HEK293T (cell line): ENCODE results near the gene ZNF653.

Experiments
- CTCF ChIA-PET: fragments of 350-600 bp; formaldehyde crosslinking; extraction: SDS; loops from one replicate; lab custom pipeline; 2021; ENCODE audit warnings: antibody characterized with exemption, inconsistent platforms; lab: Yijun Ruan, JAX
- POLR2A ChIA-PET: fragments of 350-600 bp; formaldehyde crosslinking; extraction: SDS; loops from one replicate; lab custom pipeline; 2020; ENCODE audit warnings: antibody characterized with exemption, inconsistent platforms; lab: Yijun Ruan, JAX
- DNase-seq: peaks from one replicate; pipeline ENCODE4 v3.0.0; 2012; ENCODE audit warnings: mixed read lengths; ENCODE audit errors: extremely low spot score
- ARNT ChIP-seq: fragments of 450-650 bp; IDR thresholded peaks from 2 replicates; pipeline ENCODE4 v1.6.1; 2017; ENCODE audit warnings: mild to moderate bottlenecking
- BHLHE40 ChIP-seq: fragments of 450-650 bp; IDR thresholded peaks from 2 replicates; pipeline ENCODE4 v1.6.1; 2016; ENCODE audit warnings: mild to moderate bottlenecking, moderate library complexity, borderline replicate concordance
- CTBP1 ChIP-seq: fragments of 450-650 bp; IDR thresholded peaks from 2 replicates; pipeline ENCODE4 v1.6.1; 2016; ENCODE audit warnings: borderline replicate concordance
- ELF4 ChIP-seq: fragments of 450-650 bp; IDR thresholded peaks from 2 replicates; pipeline ENCODE4 v1.6.1; 2017; ENCODE audit warnings: antibody characterized with exemption
- FOXA1 ChIP-seq: fragments of 450-650 bp; IDR thresholded peaks from 2 replicates; pipeline ENCODE4 v1.6.1; 2016; ENCODE audit warnings: mild to moderate bottlenecking
- FOXK2 ChIP-seq: fragments of 450-650 bp; IDR thresholded peaks from 2 replicates; pipeline ENCODE4 v1.6.1; 2016; ENCODE audit warnings: mild to moderate bottlenecking
- FOXM1 ChIP-seq: fragments of 450-650 bp; IDR thresholded peaks from 2 replicates; pipeline ENCODE4 v1.6.1; 2017; ENCODE audit warnings: mild to moderate bottlenecking, borderline replicate concordance
- HDGF ChIP-seq: fragments of 450-650 bp; IDR thresholded peaks from 2 replicates; pipeline ENCODE4 v1.6.1; 2017; ENCODE audit warnings: antibody characterized with exemption, borderline replicate concordance
- L3MBTL2 ChIP-seq: fragments of 450-650 bp; conservative IDR thresholded peaks from 2 replicates; pipeline ENCODE4 v1.6.1; 2016; ENCODE audit warnings: mild to moderate bottlenecking
- LEF1 ChIP-seq: fragments of 450-650 bp; IDR thresholded peaks from 2 replicates; pipeline ENCODE4 v1.6.1; 2017; ENCODE audit warnings: mild to moderate bottlenecking, borderline replicate concordance
- NFRKB ChIP-seq: fragments of 450-650 bp; IDR thresholded peaks from 2 replicates; pipeline ENCODE4 v1.6.1; 2016; ENCODE audit warnings: mild to moderate bottlenecking, moderate library complexity
- SP1 ChIP-seq: fragments of 450-650 bp; IDR thresholded peaks from 2 replicates; pipeline ENCODE4 v1.6.1; 2017
- SUZ12 ChIP-seq: fragments of 450-650 bp; IDR thresholded peaks from 2 replicates; pipeline ENCODE4 v1.6.1; 2016; ENCODE audit warnings: mild to moderate bottlenecking
- TARDBP ChIP-seq: fragments of 450-650 bp; IDR thresholded peaks from 2 replicates; pipeline ENCODE4 v1.6.1; 2016
- ZNF384 ChIP-seq: fragments of 450-650 bp; IDR thresholded peaks from 2 replicates; pipeline ENCODE4 v1.6.1; 2016
- TF ChIP-seq, protein P1 (sequence below): fragments of 450-650 bp; IDR thresholded peaks from 2 replicates; pipeline ENCODE4 v1.6.1; 2016

The ZNF653 gene

DNA sequence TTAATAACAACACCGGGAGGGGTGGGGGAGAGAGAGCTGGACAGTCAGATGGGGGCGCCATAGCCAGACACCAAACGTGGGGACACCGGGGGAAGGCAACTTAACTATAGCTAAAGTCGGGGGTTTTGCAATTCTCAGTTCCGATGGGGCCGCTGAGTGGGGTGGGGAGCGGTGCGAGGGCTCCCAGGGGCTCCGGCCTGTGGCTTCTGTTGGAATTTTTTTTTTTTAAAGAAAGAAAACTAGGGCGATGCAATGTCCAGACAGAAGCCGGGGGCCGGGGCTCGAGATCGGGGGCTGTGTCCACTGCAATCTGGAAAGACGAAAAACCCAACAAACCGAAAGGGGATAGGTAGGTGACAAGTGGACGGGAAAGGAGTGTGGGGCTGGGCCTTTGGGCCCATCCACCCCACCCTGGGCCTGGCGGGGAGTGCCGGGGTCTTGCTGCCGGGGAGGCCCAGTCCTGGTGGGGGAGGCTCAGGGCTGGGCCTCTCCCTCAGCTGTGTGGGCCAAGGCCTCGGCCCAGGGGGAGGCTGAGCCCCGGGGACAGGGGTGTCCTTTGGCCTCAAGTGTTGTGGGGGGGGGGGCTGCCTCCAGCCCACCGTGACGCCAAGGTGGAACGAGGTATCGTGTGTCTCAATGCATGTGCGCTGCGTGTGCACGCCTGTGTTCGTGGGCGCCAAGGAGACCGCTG, 52.9 kb downstream of the ZNF653 start:
- DNase-seq, result no peak
- POLR2A ChIA-PET, result interaction anchor here (0.9 to 1.6 kb wide), 3 partner anchors 11 to 187 kb away, joined by 3 to 5 read pairs (median 3); partner anchors contain the start of gene SWSAP1
- TF ChIP-seq, protein P1, sequence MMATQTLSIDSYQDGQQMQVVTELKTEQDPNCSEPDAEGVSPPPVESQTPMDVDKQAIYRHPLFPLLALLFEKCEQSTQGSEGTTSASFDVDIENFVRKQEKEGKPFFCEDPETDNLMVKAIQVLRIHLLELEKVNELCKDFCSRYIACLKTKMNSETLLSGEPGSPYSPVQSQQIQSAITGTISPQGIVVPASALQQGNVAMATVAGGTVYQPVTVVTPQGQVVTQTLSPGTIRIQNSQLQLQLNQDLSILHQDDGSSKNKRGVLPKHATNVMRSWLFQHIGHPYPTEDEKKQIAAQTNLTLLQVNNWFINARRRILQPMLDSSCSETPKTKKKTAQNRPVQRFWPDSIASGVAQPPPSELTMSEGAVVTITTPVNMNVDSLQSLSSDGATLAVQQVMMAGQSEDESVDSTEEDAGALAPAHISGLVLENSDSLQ, result no peak
- no peak for TF ChIP-seq L3MBTL2
- TF ChIP-seq ELF4, result no peak
- no peak for TF ChIP-seq TARDBP
- no peak for TF ChIP-seq NFRKB
- no peak for TF ChIP-seq ARNT
- no peak for TF ChIP-seq CTBP1
- no peak for TF ChIP-seq FOXM1
- TF ChIP-seq FOXA1, result no peak
- TF ChIP-seq SP1, result no peak
- no peak for TF ChIP-seq SUZ12
- no peak for TF ChIP-seq FOXK2
- TF ChIP-seq LEF1, result no peak
- no peak for TF ChIP-seq HDGF
- TF ChIP-seq BHLHE40, result no peak
- no peak for TF ChIP-seq ZNF384
- CTCF ChIA-PET, result interaction anchor here (0.7 to 0.8 kb wide), 6 partner anchors 11 to 606 kb away, joined by 3 to 5 read pairs (median 4); partner anchors contain the start of gene ODAD3

- ChIA-PET POLR2A (interaction anchor here (0.9 to 1.6 kb wide), 3 partner anchors 10 to 188 kb away, joined by 3 to 5 read pairs (median 3); partner anchors contain the start of gene SWSAP1), CTCF (interaction anchor here (0.7 to 1.0 kb wide), 7 partner anchors 10 to 606 kb away, joined by 3 to 5 read pairs (median 4); partner anchors contain the start of gene ODAD3)
- no peak for DNase-seq
- TF ChIP-seq HDGF, result no peak
- TF ChIP-seq CTBP1, result no peak
- no peak for TF ChIP-seq TARDBP
- no peak for TF ChIP-seq FOXM1
- no peak for TF ChIP-seq L3MBTL2
- TF ChIP-seq FOXK2, result no peak
- TF ChIP-seq ARNT, result no peak
Measured at GRCh38 chr19:11451871-11452619, 53.6 kb downstream of the ZNF653 start.

GRCh38 chr19:11451327-11451870, 54.2 kb downstream of the ZNF653 start:
- CTCF ChIA-PET, result interaction anchor here (1.0 kb wide), 1 partner anchor 74 kb away, joined by 4 read pairs; no protein-coding TSS in a partner anchor

DNA sequence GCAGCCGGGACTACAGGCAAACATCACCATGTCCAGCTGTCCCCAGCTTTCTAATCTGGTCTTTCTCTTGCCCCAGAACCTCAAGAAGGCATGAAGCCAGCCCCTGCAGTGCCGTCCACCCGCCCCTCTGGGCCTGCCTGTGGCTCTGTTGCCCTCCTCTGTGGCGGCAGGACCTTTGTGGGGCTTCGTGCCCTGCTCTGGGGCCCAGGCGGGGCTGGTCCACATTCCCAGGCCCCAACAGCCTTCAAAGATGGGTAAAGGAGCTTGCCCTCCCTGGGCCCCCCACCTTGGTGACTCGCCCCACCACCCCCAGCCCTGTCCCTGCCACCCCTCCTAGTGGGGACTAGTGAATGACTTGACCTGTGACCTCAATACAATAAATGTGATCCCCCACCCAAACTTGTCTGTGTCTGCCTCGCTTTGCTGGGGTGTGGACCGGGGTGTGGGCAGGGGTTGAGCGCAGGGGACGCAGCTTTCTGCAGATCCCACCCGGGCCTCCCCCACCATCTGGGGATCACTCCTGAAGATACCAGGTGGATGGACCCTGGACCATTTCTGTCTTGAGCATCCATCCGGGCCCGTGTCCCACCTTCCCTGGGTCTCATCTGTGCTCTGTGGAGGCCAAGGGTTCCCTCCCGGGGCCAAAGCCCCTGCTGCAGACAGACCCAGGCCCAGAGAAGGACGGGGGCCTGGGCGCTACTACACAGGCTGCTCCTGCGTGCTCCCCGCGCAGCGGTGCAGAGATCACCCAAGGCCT, 54.9 kb downstream of the ZNF653 start:
- no peak for TF ChIP-seq ELF4
- TF ChIP-seq FOXK2, result no peak
- TF ChIP-seq ZNF384, result no peak
- no peak for TF ChIP-seq SUZ12
- TF ChIP-seq FOXM1, result no peak
- TF ChIP-seq FOXA1, result no peak
- DNase-seq, result no peak
- CTCF ChIA-PET, result no interaction called here
- POLR2A ChIA-PET, result interaction anchor here (1.7 kb wide), 1 partner anchor 15 kb away, joined by 6 read pairs; the partner anchor contains the start of genes ODAD3 and PRKCSH

More at GRCh38 chr19:11451327-11451870, 54.2 kb downstream of the ZNF653 start:
- DNase-seq, result no peak
- TF ChIP-seq FOXM1 (no peak), SP1 (no peak), ZNF384 (peak; percentile 54)
- POLR2A ChIA-PET, result interaction anchor here (1.6 kb wide), 1 partner anchor 77 kb away, joined by 5 read pairs; the partner anchor contains the start of gene SWSAP1

DNA sequence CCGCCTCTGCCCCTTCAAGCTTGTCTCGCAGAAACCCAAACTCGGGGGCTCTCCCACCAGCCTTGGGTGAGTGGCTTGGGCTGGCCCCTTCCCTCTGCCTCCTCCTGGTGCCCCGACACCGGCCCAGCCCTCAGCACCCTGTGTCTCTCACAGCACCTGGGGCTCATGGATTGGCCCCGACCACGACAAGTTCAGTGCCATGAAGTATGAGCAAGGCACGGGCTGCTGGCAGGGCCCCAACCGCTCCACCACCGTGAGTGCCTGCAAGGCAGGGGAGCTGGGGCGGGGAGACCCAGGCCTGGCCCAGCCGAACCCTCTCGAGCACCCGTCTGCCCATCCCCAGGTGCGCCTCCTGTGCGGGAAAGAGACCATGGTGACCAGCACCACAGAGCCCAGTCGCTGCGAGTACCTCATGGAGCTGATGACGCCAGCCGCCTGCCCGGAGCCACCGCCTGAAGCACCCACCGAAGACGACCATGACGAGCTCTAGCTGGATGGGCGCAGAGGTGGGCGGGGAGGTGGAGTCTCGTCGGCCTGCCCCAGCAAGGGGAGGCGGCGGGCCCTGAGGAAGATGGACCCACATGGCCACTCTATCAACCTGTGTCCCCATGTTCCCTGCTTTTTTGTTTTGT, 56.6 kb downstream of the ZNF653 start:
- no peak for DNase-seq
- POLR2A ChIA-PET, result interaction anchor here (0.9 to 1.7 kb wide), 2 partner anchors 14 to 72 kb away, joined by 3 to 6 read pairs; partner anchors contain the start of genes ODAD3 and PRKCSH
- TF ChIP-seq HDGF (no peak), TARDBP (no peak), SP1 (no peak), NFRKB (no peak), CTBP1 (no peak), SUZ12 (no peak), FOXK2 (no peak), ARNT (no peak), FOXA1 (no peak)
- CTCF ChIA-PET, result interaction anchor here (1.0 kb wide), 1 partner anchor 66 kb away, joined by 3 read pairs; no protein-coding TSS in a partner anchor

DNA sequence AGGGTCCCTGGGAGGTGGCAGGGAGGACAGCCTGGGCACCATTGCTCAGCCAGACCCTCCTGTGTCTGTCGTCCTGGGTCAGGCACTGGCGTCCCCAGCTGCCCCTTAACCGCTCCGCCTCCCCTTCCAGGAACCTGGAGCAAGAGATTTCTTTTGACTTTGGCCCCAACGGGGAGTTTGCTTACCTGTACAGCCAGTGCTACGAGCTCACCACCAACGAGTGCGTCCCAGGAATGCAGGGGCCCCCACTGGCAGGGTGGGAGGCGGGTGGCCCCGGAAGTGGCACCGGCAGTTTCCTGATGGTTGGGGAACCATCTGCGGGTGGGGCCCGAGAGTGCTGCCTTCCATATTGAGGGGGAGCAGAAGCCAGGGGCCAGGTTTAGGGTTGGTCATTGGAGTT, 57.2 kb downstream of the ZNF653 start:
- TF ChIP-seq ARNT (no peak), L3MBTL2 (no peak), TARDBP (no peak), FOXK2 (no peak), NFRKB (no peak), ELF4 (no peak), FOXM1 (no peak), CTBP1 (no peak), FOXA1 (no peak), HDGF (no peak)
- TF ChIP-seq, protein P1, result no peak
- ChIA-PET POLR2A (interaction anchor here (0.9 kb wide), 1 partner anchor 73 kb away, joined by 3 read pairs; no protein-coding TSS in a partner anchor), CTCF (interaction anchor here (1.0 to 1.5 kb wide), 2 partner anchors 65 to 68 kb away, joined by 3 to 4 read pairs; no protein-coding TSS in a partner anchor)
- DNase-seq, result no peak
